HepG2 (cell line): ENCODE results near the gene ASPHD1. TPM values are rescaled to one million over a fixed set of nuclear protein-coding genes. Genes with fewer than 3 reads are reported as not detected.

Experiments
- ELK4 ChIP-seq: sonication (generic); formaldehyde crosslinking; IDR thresholded peaks from 2 replicates; pipeline ENCODE4 v1.9.0; 2021; ENCODE audit warnings: missing genetic modification reagents, borderline replicate concordance
- ETS1 ChIP-seq: sonication (generic); formaldehyde crosslinking; IDR thresholded peaks from 2 replicates; pipeline ENCODE4 v1.4.0; 2020; ENCODE audit warnings: missing genetic modification reagents
- HCFC1 ChIP-seq: fragments of 150-350 bp; IDR thresholded peaks from 2 replicates; pipeline ENCODE4 v1.6.1; 2014; ENCODE audit warnings: low read depth, low read length
- HNF1A ChIP-seq, 2 experiments: sonication (generic) in 1 of 2; formaldehyde crosslinking in 1 of 2; IDR thresholded peaks; 2 replicates each; pipeline versions ENCODE4 v1.4.0 to v1.6.1; 2016 to 2020; ENCODE audit warnings: borderline replicate concordance in 1 of 2, low read depth in 1 of 2, mild to moderate bottlenecking in 1 of 2, missing genetic modification reagents in 1 of 2
- HNRNPK ChIP-seq: fragments of 200-400 bp; formaldehyde crosslinking; IDR thresholded peaks from 2 replicates; pipeline ENCODE4 v1.6.1; 2018; ENCODE audit warnings: low read length, low read depth, moderate library complexity, mild to moderate bottlenecking; ENCODE audit not compliant: poor library complexity, severe bottlenecking
- HOXD1 ChIP-seq: sonication (generic); formaldehyde crosslinking; IDR thresholded peaks from 2 replicates; pipeline ENCODE4 v1.5.0; 2020; ENCODE audit warnings: missing genetic modification reagents
- MTA1 ChIP-seq: sonication (generic); formaldehyde crosslinking; IDR thresholded peaks from 2 replicates; pipeline ENCODE4 v1.4.0; 2020; ENCODE audit warnings: missing genetic modification reagents, mild to moderate bottlenecking, borderline replicate concordance
- MTF1 ChIP-seq: sonication (generic); formaldehyde crosslinking; IDR thresholded peaks from 2 replicates; pipeline ENCODE4 v1.5.0; 2020; ENCODE audit warnings: missing genetic modification reagents
- NFRKB ChIP-seq: fragments of 450-650 bp; IDR thresholded peaks from 2 replicates; pipeline ENCODE4 v1.6.1; 2017
- SMYD3 ChIP-seq: sonication (generic); formaldehyde crosslinking; IDR thresholded peaks from 2 replicates; pipeline ENCODE4 v1.8.1; 2023; ENCODE audit warnings: mild to moderate bottlenecking, missing genetic modification reagents
- ZNF10 ChIP-seq: sonication (generic); formaldehyde crosslinking; IDR thresholded peaks from 2 replicates; pipeline ENCODE4 v1.4.0; 2020; ENCODE audit warnings: mild to moderate bottlenecking, low read depth, missing genetic modification reagents, borderline replicate concordance
- ZNF484 ChIP-seq: sonication (generic); formaldehyde crosslinking; IDR thresholded peaks from 2 replicates; pipeline ENCODE4 v1.5.1; 2020; ENCODE audit warnings: mild to moderate bottlenecking, low read depth, missing genetic modification reagents, borderline replicate concordance
- ZNF781 ChIP-seq: sonication (generic); formaldehyde crosslinking; IDR thresholded peaks from 2 replicates; pipeline ENCODE4 v1.5.1; 2020; ENCODE audit warnings: borderline replicate concordance, mild to moderate bottlenecking, missing genetic modification reagents; ENCODE audit errors: not compliant biosample characterization
- ZNF792 ChIP-seq: IDR thresholded peaks from 2 replicates; pipeline ENCODE4 v1.6.1; 2016
- polyA plus RNA-seq, 8 experiments: library from polyadenylated mRNA; depleted of rRNA in 3 of 8; stranded (reverse) in 7 of 8; unstranded in 1 of 8; fragments of >200 nt; fragmentation: Illumina TruSeq in 4 of 8; extraction: Trizol in 4 of 8; gene quantifications; 2 replicates each; pipeline versions ENCODE4 v1.2.1 to v1.2.3, GENCODE V29; 2011 to 2016; ENCODE audit warnings: low read depth in 4 of 8, missing spikeins in 1 of 8, mixed read lengths in 1 of 8; ENCODE audit not compliant: insufficient read depth in 1 of 8
- total RNA-seq, 5 experiments: library from RNA; depleted of rRNA; stranded (reverse); fragments of >200 nt; fragmentation: Illumina TruSeq; extraction: Trizol; gene quantifications; 2 replicates each; pipeline ENCODE4 v1.2.3, GENCODE V29; 2016; ENCODE audit warnings: low read depth in 1 of 5
- TF ChIP-seq, protein P1 (sequence below): IDR thresholded peaks from 2 replicates; pipeline ENCODE4 v1.6.1; 2016; ENCODE audit warnings: low read depth, control low read depth
- TF ChIP-seq, protein P2 (sequence below): sonication (generic); formaldehyde crosslinking; IDR thresholded peaks from 2 replicates; pipeline ENCODE4 v1.4.0; 2020; ENCODE audit warnings: missing genetic modification reagents
- TF ChIP-seq, protein P3 (sequence below): sonication (generic); formaldehyde crosslinking; IDR thresholded peaks from 2 replicates; pipeline ENCODE4 v1.4.0; 2020; ENCODE audit warnings: mild to moderate bottlenecking, low read depth, missing genetic modification reagents

ASPHD1 gene
- total and polyA plus RNA-seq, 2 of the 13 experiments (the other 11 are each of a cell fraction or from before 2014, with no cell fraction given): 13.1 to 19.7 TPM

DNA sequence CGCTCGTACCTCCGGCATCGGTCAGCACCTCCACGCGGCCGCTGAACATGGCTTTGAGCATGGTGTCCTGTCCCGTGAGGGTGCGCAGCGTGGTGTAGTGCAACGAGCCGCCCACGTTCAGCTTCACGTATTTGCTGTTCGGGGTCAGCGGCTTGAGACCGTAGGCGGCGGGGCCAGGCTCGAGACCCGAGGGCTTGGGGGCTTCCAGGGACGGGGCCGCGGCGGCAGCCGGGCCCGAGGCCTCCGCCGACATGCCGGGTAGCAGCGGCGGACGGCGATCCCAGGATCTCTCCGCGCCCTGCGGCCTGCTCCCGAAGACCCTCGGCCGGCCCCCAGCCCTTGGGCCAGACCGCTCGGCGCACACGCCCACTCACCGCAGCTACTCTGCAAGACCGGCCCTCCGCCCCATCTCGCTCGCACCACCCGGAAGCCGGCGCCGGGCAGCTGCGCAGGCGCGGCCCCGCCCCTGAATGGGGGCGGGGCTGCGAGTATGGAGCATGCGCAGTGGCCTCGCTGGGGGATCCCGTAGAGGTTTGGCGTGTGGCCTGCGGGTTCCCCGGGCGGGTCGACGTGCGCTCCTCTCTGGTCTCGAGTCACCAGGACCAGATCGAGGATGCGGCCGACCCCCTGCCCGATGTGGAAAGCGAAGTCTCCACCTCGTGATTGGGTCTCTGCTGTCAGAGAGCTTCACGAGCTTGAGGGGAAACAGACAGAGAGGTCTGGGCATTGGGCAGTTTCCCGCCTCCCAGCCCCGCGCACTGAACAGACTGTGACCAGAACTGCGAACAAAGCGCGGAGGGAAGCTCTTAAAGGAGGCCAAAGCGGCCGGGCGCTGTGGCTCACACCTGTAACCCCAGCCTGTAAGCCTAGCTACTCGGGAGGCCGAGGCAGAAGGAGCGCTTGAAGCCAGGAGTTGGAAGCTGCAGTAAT is 25.8 kb downstream of the ASPHD1 start, which contains the start of gene KCTD13 (continued):
- TF ChIP-seq ZNF484 (peak; percentile 81), ELK4 (CRISPR knock-in tag) (no peak), SMYD3 (CRISPR knock-in tag) (peak; percentile 89), NFRKB (no peak), HNRNPK (peak; percentile 70), MTF1 (CRISPR knock-in tag) (peak; percentile 60; the same call in 1 of the 2 replicates), ZNF792 (CRISPR knock-in tag) (peak; percentile 88; the same call in 1 of the 2 replicates), ZNF781 (CRISPR knock-in tag) (peak; percentile 76), HNF1A (IDR thresholded peaks at IDR 0.05; ENCODE audit: low read depth) (no peak), HNF1A (CRISPR knock-in tag; IDR thresholded peaks at IDR 0.05; ENCODE audit: borderline replicate concordance) (no peak), HOXD1 (peak; percentile 88), MTA1 (no peak), ETS1 (CRISPR knock-in tag) (no peak), HCFC1 (peak; percentile 32; the same call in 1 of the 2 replicates), ZNF10 (CRISPR knock-in tag) (peak; percentile 69; the same call in 1 of the 2 replicates)
- TF ChIP-seq, protein P1, sequence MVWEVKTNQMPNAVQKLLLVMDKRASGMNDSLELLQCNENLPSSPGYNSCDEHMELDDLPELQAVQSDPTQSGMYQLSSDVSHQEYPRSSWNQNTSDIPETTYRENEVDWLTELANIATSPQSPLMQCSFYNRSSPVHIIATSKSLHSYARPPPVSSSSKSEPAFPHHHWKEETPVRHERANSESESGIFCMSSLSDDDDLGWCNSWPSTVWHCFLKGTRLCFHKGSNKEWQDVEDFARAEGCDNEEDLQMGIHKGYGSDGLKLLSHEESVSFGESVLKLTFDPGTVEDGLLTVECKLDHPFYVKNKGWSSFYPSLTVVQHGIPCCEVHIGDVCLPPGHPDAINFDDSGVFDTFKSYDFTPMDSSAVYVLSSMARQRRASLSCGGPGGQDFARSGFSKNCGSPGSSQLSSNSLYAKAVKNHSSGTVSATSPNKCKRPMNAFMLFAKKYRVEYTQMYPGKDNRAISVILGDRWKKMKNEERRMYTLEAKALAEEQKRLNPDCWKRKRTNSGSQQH (CRISPR knock-in tag): peak; percentile 92
- TF ChIP-seq, protein P2, sequence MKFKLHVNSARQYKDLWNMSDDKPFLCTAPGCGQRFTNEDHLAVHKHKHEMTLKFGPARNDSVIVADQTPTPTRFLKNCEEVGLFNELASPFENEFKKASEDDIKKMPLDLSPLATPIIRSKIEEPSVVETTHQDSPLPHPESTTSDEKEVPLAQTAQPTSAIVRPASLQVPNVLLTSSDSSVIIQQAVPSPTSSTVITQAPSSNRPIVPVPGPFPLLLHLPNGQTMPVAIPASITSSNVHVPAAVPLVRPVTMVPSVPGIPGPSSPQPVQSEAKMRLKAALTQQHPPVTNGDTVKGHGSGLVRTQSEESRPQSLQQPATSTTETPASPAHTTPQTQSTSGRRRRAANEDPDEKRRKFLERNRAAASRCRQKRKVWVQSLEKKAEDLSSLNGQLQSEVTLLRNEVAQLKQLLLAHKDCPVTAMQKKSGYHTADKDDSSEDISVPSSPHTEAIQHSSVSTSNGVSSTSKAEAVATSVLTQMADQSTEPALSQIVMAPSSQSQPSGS (CRISPR knock-in tag): peak; percentile 47
- TF ChIP-seq, protein P3, sequence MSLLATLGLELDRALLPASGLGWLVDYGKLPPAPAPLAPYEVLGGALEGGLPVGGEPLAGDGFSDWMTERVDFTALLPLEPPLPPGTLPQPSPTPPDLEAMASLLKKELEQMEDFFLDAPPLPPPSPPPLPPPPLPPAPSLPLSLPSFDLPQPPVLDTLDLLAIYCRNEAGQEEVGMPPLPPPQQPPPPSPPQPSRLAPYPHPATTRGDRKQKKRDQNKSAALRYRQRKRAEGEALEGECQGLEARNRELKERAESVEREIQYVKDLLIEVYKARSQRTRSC (CRISPR knock-in tag): peak; percentile 95; the same call in 1 of the 2 replicates
